Suprapubic skin (tissue), 4 donors: ENCODE results near the gene SCG2. TPM values are rescaled to one million over a fixed set of nuclear protein-coding genes. Genes with fewer than 3 reads are reported as not detected.

Experiments used
- DNase-seq, 2 donors: peaks; one replicate each; pipeline ENCODE4 v3.0.0-alpha.2; 2019; ENCODE audit warnings: low spot score in 2 of 2
- H3K27ac ChIP-seq: fragments of 200-600 bp; sonication (generic); one replicate; pipeline ENCODE4 v1.5.1; 2019
- H3K27me3 ChIP-seq: fragments of 200-600 bp; sonication (generic); one replicate; pipeline ENCODE4 v1.5.1; 2019
- H3K36me3 ChIP-seq: fragments of 200-600 bp; sonication (generic); one replicate; pipeline ENCODE4 v1.5.1; 2019
- H3K4me1 ChIP-seq: fragments of 200-600 bp; sonication (generic); one replicate; pipeline ENCODE4 v1.5.1; 2019
- H3K4me3 ChIP-seq: fragments of 200-600 bp; sonication (generic); one replicate; pipeline ENCODE4 v1.5.1; 2019; ENCODE audit warnings: mild to moderate bottlenecking
- H3K9me3 ChIP-seq: fragments of 200-600 bp; sonication (generic); one replicate; pipeline ENCODE4 v1.5.1; 2019
- CTCF ChIP-seq, 2 donors: fragments of 200-600 bp in 1 of 2; fragments of 450-650 bp in 1 of 2; sonication (generic) in 1 of 2; IDR thresholded peaks; one replicate each; pipeline ENCODE4 v1.5.1; 2016 to 2019; ENCODE audit warnings: antibody characterized with exemption in 2 of 2, mild to moderate bottlenecking in 1 of 2, moderate library complexity in 1 of 2
- EP300 ChIP-seq: sonication (generic); formaldehyde crosslinking; IDR thresholded peaks from one replicate; pipeline ENCODE4 v1.6.1; 2017; ENCODE audit warnings: antibody characterized with exemption
- POLR2A ChIP-seq, 2 donors: fragments of 450-650 bp; IDR thresholded peaks; one replicate each; pipeline ENCODE4 v1.6.1; 2017; ENCODE audit warnings: antibody characterized with exemption in 2 of 2, mild to moderate bottlenecking in 2 of 2, moderate library complexity in 2 of 2
- POLR2AphosphoS5 ChIP-seq, 3 donors: sonication (generic); formaldehyde crosslinking; IDR thresholded peaks; one replicate each; pipeline ENCODE4 v1.6.1; 2017; ENCODE audit warnings: antibody characterized with exemption in 3 of 3
- WGBS: methylation state at CpG from one replicate; pipeline ENCODE4 v1.1.5; 2018; 5-methylcytosine and 5-hydroxymethylcytosine counted together
- total RNA-seq, 4 donors: library from RNA; depleted of rRNA; stranded (reverse); fragments of >200 nt; gene quantifications; one replicate each; pipeline ENCODE4 v1.1.0, GENCODE V29; 2016

The SCG2 gene
- total RNA-seq, 4 donors from 2014 or later, result not detected

- 81% methylated on average over 3 of the region's 3 CpGs for WGBS
- no peaks in the 10 kb centered on the region for H3K36me3 ChIP-seq
- H3K27me3 ChIP-seq, result peaks cover 17% of the 10 kb centered on the region
- no peak for DNase-seq
- no peak overlapping the region for H3K4me3 ChIP-seq
- H3K9me3 ChIP-seq, result no peaks in the 10 kb centered on the region
- H3K4me1 ChIP-seq, result peaks cover 2% of the 10 kb centered on the region
- TF ChIP-seq POLR2A (IDR thresholded peaks at IDR 0.05), result no peak
- TF ChIP-seq POLR2AphosphoS5 (IDR thresholded peaks at IDR 0.05), result no peak
- TF ChIP-seq CTCF (IDR thresholded peaks at IDR 0.05), result no peak
- no peak for TF ChIP-seq EP300
- no peak overlapping the region for H3K27ac ChIP-seq
Observed at GRCh38 chr2:223554923-223555322, 47.2 kb downstream of the SCG2 start.

- WGBS, result 16% methylated on average over 8 of the region's 8 CpGs
- no peak for DNase-seq
- H3K27ac ChIP-seq, result no peak overlapping the region
- peaks cover 5% of the 10 kb centered on the region for H3K27me3 ChIP-seq
- H3K36me3 ChIP-seq, result no peaks in the 10 kb centered on the region
- H3K4me3 ChIP-seq, result no peak overlapping the region
- H3K4me1 ChIP-seq, result peaks cover 9% of the 10 kb centered on the region
- TF ChIP-seq EP300, result no peak
- H3K9me3 ChIP-seq, result no peaks in the 10 kb centered on the region
Observed at GRCh38 chr2:223549215-223549614, 52.9 kb downstream of the SCG2 start.

DNA sequence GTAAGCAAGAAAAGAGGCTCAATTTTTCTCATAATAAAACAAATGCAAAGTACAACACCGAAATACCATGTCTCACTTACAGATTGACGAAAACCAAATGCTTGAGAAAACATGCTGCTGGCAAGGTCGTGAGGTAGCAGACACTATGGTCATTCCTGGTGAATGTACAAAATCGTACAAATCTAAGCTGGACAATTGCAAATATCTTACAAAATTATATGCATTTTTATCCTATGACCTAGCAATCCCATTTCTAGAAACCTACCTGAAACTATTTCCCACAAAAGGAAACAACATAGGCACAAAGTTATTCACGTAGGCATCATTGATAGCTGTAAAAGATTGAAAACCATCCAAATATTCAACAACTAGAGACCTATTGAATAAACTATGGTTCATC lies 54.0 kb downstream of the SCG2 start:
- H3K9me3 ChIP-seq, result no peaks in the 10 kb centered on the region
- H3K27me3 ChIP-seq, result peaks cover 5% of the 10 kb centered on the region
- WGBS, result 79% methylated on average over 5 of the region's 5 CpGs
- no peak overlapping the region for H3K27ac ChIP-seq
- H3K4me1 ChIP-seq, result peaks cover 9% of the 10 kb centered on the region
- no peaks in the 10 kb centered on the region for H3K36me3 ChIP-seq
- DNase-seq, result no peak
- H3K4me3 ChIP-seq, result no peak overlapping the region
- TF ChIP-seq EP300 (no peak), POLR2A (IDR thresholded peaks at IDR 0.05) (no peak), CTCF (IDR thresholded peaks at IDR 0.05) (no peak), POLR2AphosphoS5 (IDR thresholded peaks at IDR 0.05) (no peak)

Other genes with a start within 250 kb of the SCG2 start
- 1 to 10 TPM in 3 of 4 donors, under 1 TPM in 1; 0.72 to 8.4 (median 3.1) TPM for gene AP1S3, start 235.2 kb upstream of the SCG2 start, total RNA-seq